ENCODE measurements around the gene FOXF1. TPM values are rescaled to one million over a fixed set of nuclear protein-coding genes. Genes with fewer than 3 reads are reported as not detected.

The FOXF1 gene
- total RNA-seq, 2 donors from 2014 or later: 6.3 to 12.1 TPM

DNA sequence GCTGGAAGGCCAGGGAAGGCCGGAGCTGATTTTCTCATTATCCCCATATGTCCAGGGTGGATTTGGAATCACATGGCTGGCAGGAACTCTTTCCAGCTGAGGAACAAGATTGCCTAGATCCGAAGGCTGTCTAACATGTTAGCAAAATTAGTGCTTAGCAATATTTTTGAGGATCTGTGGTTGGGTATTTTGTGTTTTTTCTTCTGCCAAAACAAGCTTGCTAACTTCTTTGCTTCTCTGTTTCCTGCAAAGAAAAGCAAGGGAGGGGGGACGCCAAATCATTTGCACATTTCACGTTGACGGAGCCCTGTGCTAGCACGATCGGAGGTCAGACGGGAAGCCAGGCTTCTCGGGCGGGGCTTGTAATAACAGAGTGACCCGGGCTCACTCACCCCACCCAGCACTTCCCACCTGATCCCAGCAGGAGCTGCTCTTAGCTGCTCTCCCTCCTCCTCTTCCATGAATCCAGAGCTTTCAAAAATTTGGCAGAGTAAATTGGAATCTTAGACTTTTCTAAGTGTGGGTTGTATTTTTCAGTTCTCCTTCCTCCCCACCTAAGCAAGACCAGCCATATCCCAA lies 33.3 kb upstream of the FOXF1 start:
- H3K9ac ChIP-seq (ENCODE audit: low read depth in 2 of 2, low read length in 2 of 2): peak overlapping the region in 1 of 2 donors; percentile 21
- intact Hi-C loops (cut with DNase I): no loop called here
- TF ChIP-seq, protein P1, sequence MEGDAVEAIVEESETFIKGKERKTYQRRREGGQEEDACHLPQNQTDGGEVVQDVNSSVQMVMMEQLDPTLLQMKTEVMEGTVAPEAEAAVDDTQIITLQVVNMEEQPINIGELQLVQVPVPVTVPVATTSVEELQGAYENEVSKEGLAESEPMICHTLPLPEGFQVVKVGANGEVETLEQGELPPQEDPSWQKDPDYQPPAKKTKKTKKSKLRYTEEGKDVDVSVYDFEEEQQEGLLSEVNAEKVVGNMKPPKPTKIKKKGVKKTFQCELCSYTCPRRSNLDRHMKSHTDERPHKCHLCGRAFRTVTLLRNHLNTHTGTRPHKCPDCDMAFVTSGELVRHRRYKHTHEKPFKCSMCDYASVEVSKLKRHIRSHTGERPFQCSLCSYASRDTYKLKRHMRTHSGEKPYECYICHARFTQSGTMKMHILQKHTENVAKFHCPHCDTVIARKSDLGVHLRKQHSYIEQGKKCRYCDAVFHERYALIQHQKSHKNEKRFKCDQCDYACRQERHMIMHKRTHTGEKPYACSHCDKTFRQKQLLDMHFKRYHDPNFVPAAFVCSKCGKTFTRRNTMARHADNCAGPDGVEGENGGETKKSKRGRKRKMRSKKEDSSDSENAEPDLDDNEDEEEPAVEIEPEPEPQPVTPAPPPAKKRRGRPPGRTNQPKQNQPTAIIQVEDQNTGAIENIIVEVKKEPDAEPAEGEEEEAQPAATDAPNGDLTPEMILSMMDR (IDR thresholded peaks at IDR 0.05): no peak
- DNase-seq: no peak
- H3K4me3 ChIP-seq: no peak overlapping the region
- no peaks in the 10 kb centered on the region for H3K27me3 ChIP-seq
- H3K9me3 ChIP-seq: no peaks in the 10 kb centered on the region
- H3K4me1 ChIP-seq: no peaks in the 10 kb centered on the region
- no peak overlapping the region for H3K27ac ChIP-seq
- no peaks in the 10 kb centered on the region for H3K36me3 ChIP-seq

DNA sequence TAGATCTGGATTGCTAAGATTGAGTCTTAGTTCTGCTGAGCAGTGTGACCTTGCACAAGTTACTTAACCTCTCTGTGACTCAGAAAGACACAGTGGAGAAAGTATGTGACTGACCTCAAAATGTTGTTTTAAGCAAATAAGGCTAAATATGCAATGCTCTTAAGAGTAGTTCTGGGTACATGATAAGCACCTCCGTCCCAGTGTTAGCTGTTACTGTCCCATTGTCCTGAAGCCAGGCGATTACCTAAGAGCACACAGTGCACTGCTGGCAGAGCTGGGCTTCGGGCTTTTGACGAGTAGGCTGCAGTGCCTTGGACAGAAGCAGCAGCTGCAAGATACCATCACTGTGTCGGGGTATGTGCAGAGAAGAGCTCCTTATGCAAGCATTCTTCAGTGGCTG lies 32.7 kb upstream of the FOXF1 start:
- no peaks in the 10 kb centered on the region for H3K36me3 ChIP-seq
- intact Hi-C loops (cut with DNase I): no loop called here
- H3K4me1 ChIP-seq: no peaks in the 10 kb centered on the region
- H3K9me3 ChIP-seq: no peaks in the 10 kb centered on the region
- no peak overlapping the region for H3K9ac ChIP-seq (ENCODE audit: low read depth in 2 of 2, low read length in 2 of 2)
- TF ChIP-seq, protein P1 (IDR thresholded peaks at IDR 0.05): no peak
- H3K27ac ChIP-seq: no peak overlapping the region
- H3K27me3 ChIP-seq: no peaks in the 10 kb centered on the region
- no peak for DNase-seq
- H3K4me3 ChIP-seq: no peak overlapping the region

DNA sequence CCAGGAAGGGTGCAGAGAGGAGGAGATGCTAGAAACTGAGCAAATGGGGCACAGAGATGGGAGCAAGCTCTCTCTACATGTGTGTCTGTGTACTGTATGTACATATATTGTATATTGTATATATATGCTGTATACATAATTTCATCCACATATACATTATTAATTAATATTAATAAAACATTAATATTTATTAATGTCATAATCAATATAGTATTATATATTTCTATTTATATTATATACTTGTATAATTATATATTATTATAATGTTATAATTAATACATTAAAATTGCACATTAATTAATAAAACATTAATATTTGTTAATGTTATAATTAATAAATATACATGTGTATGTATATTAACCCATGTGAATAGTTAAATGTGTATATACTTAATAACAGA lies 31.5 kb upstream of the FOXF1 start:
- Histone ChIP-seq H3K36me3 (no peaks in the 10 kb centered on the region), H3K9me3 (no peaks in the 10 kb centered on the region), H3K9ac (ENCODE audit: low read depth in 2 of 2, low read length in 2 of 2) (no peak overlapping the region), H3K27me3 (no peaks in the 10 kb centered on the region), H3K27ac (no peak overlapping the region), H3K4me1 (no peaks in the 10 kb centered on the region), H3K4me3 (no peak overlapping the region)
- intact Hi-C loops (cut with DNase I): no loop called here
- TF ChIP-seq, protein P1 (IDR thresholded peaks at IDR 0.05): no peak
- DNase-seq: no peak

DNA sequence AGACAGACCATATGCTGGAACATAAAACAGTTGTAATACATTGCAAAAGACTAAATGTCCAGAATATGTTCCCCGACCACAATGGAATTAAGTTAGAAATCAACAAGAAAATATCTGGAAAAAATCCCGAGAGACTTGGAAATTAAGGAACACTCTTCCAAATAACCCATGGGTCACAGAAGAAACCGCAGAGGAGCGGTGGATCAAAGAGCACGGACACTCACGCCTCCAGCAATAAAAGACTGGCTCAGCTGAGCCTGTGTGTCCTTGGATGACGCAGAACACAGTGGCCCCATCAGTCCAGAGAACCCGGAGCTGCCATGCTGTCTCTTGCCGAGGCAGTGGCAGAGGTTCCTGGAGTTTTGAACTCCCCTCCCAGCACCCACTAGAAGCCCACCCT lies 30.9 kb upstream of the FOXF1 start:
- no peaks in the 10 kb centered on the region for H3K4me1 ChIP-seq
- DNase-seq: no peak
- TF ChIP-seq, protein P1 (IDR thresholded peaks at IDR 0.05): no peak
- intact Hi-C loops (cut with DNase I): no loop called here
- no peaks in the 10 kb centered on the region for H3K36me3 ChIP-seq
- no peaks in the 10 kb centered on the region for H3K9me3 ChIP-seq
- no peak overlapping the region for H3K4me3 ChIP-seq
- H3K27me3 ChIP-seq: no peaks in the 10 kb centered on the region
- H3K27ac ChIP-seq: no peak overlapping the region
- no peak overlapping the region for H3K9ac ChIP-seq (ENCODE audit: low read depth in 2 of 2, low read length in 2 of 2)

DNA sequence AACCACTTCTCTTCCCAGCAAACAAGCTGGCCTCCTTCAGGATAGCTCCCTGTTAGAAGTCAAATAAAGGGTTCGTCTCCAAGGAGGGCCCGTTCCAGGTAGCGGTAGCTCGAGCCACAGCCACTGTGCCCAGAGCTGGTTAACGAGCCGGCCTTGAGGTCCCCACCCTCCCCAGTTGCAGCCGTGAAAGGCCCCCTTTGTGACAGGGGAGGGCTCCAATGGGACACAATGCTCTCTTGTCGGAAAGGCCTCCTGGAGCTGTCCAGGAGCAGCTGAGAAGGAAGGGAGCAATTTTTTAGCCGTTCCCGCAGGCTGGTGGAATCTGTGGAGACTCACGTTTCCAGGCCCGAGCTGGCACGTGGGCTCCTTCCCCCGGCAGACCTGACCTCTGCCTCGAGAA lies 29.9 kb upstream of the FOXF1 start:
- no peak overlapping the region for H3K4me3 ChIP-seq
- intact Hi-C loops (cut with DNase I): no loop called here
- H3K36me3 ChIP-seq: no peaks in the 10 kb centered on the region
- TF ChIP-seq, protein P1 (IDR thresholded peaks at IDR 0.05): no peak
- no peaks in the 10 kb centered on the region for H3K4me1 ChIP-seq
- DNase-seq: no peak
- no peaks in the 10 kb centered on the region for H3K9me3 ChIP-seq
- no peaks in the 10 kb centered on the region for H3K27me3 ChIP-seq
- no peak overlapping the region for H3K27ac ChIP-seq
- no peak overlapping the region for H3K9ac ChIP-seq (ENCODE audit: low read depth in 2 of 2, low read length in 2 of 2)
